Karpas-422 (cell line): Measurements from ENCODE around the gene CD300A. TPM values are rescaled to one million over a fixed set of nuclear protein-coding genes. Genes with fewer than 3 reads are reported as not detected.

Experiments used
- small RNA-seq: library from RNA; depleted of rRNA; stranded (forward); fragments of <200 nt; gene quantifications from one replicate; pipeline ENCODE3, GENCODE V24; 2014
- total RNA-seq: library from RNA; depleted of rRNA; stranded (reverse); fragments of >200 nt; shearing (Covaris generic); gene quantifications from 2 replicates; pipeline ENCODE4 v1.2.3, GENCODE V29; 2014; ENCODE audit warnings: low replicate concordance; rRNA removed

The CD300A gene
- total RNA-seq, 1 experiment from 2014 or later, result not detected

Small RNAs within 50 kb of the gene (small RNA-seq; reads per million reads assigned to genes)
- gene RNA5SP448, result not detected

Other genes starting within 250 kb of the CD300A start
- gene DNAI2, start 192.4 kb upstream of the CD300A start, total RNA-seq, result not detected in 2 replicates
- gene KIF19, start 140.4 kb upstream of the CD300A start, total RNA-seq, result not detected in 2 replicates
- gene BTBD17, start 104.8 kb upstream of the CD300A start, total RNA-seq, result not detected in 2 replicates
- not detected in 2 replicates for gene GPR142, start 99.1 kb upstream of the CD300A start, total RNA-seq
- not detected in 2 replicates for gene GPRC5C, start 34.5 kb upstream of the CD300A start, total RNA-seq
- not detected in 2 replicates for gene CD300LB, start 64.8 kb downstream of the CD300A start, total RNA-seq
- gene CD300C, start 79.5 kb downstream of the CD300A start, total RNA-seq, result not detected in 2 replicates
- not detected in 2 replicates for gene CD300H, start 100.9 kb downstream of the CD300A start, total RNA-seq
- gene CD300LD, start 125.6 kb downstream of the CD300A start, total RNA-seq, result not detected in 2 replicates
- not detected in 2 replicates for gene CD300E, start 157.1 kb downstream of the CD300A start, total RNA-seq
- not detected in 2 replicates for gene CD300LF, start 246.3 kb downstream of the CD300A start, total RNA-seq